IMR-90 (cell line): ENCODE measurements around the gene ZNF469. TPM values are rescaled to one million over a fixed set of nuclear protein-coding genes. Genes with fewer than 3 reads are reported as not detected.

Experiments
- ATAC-seq: fragments of 200-7000 bp; cut with Tn5 transposase; 2 replicates; pipeline ENCODE4 v1.9.1; 2020; ENCODE audit warnings: low read depth, mild to moderate bottlenecking, moderate library complexity
- BruUV-seq: library from RNA; stranded (reverse); fragments of 400-500 nt; replicated peaks from 2 replicates; lab custom pipeline; 2021; lab: Mats Ljungman, UMichigan
- CTCF ChIA-PET: fragments of 300-600 bp; formaldehyde crosslinking; extraction: SDS; loops from one replicate; lab custom pipeline; 2021; ENCODE audit warnings: antibody characterized with exemption; lab: Yijun Ruan, JAX
- POLR2A ChIA-PET: fragments of 300-600 bp; sonication (Branson Sonifier 250); formaldehyde crosslinking; loops from one replicate; lab custom pipeline; 2022; ENCODE audit warnings: antibody characterized with exemption; ENCODE audit not compliant: unreplicated experiment; lab: Charles Lee
- DNase-seq: peaks from one replicate; pipeline ENCODE4 v3.0.0; 2013
- H2AFZ ChIP-seq: replicated peaks from 2 replicates; pipeline ENCODE3; 2013; ENCODE audit warnings: low read length, mild to moderate bottlenecking; ENCODE audit not compliant: poor library complexity
- H2AK5ac ChIP-seq: 2 replicates; pipeline ENCODE4 v1.6.1; 2013; ENCODE audit warnings: low read depth, low read length, inconsistent platforms
- H2AK9ac ChIP-seq: replicated peaks from 2 replicates; pipeline ENCODE3; 2013; ENCODE audit warnings: mild to moderate bottlenecking, low read depth, low read length, moderate library complexity; ENCODE audit not compliant: poor library complexity
- H2BK120ac ChIP-seq: 2 replicates; pipeline ENCODE4 v1.6.1; 2013; ENCODE audit warnings: low read depth, low read length, inconsistent platforms
- H2BK15ac ChIP-seq: 3 replicates; pipeline ENCODE4 v1.6.1; 2013; ENCODE audit warnings: low read depth, low read length, inconsistent platforms
- H2BK20ac ChIP-seq: 2 replicates; pipeline ENCODE4 v1.6.1; 2013; ENCODE audit warnings: low read depth, mild to moderate bottlenecking, inconsistent platforms, low read length, moderate library complexity
- H2BK5ac ChIP-seq: 2 replicates; pipeline ENCODE4 v1.6.1; 2013; ENCODE audit warnings: mild to moderate bottlenecking, low read depth, low read length, inconsistent platforms; ENCODE audit not compliant: poor library complexity, severe bottlenecking
- H3K14ac ChIP-seq: replicated peaks from 2 replicates; pipeline ENCODE4 v1.6.1; 2013; ENCODE audit warnings: low read depth, low read length, inconsistent platforms
- H3K18ac ChIP-seq: 2 replicates; pipeline ENCODE4 v1.6.1; 2013; ENCODE audit warnings: low read depth, low read length, control low read depth
- H3K23ac ChIP-seq: 2 replicates; pipeline ENCODE4 v1.6.1; 2013; ENCODE audit warnings: low read depth, low read length, inconsistent platforms
- H3K27ac ChIP-seq: 2 replicates; pipeline ENCODE4 v1.5.1; 2013; ENCODE audit warnings: mild to moderate bottlenecking, control low read depth, low read length; ENCODE audit not compliant: insufficient read depth
- H3K27me3 ChIP-seq: 2 replicates; pipeline ENCODE4 v1.6.1; 2013; ENCODE audit warnings: low read length; ENCODE audit not compliant: control insufficient read depth, insufficient read depth
- H3K36me3 ChIP-seq: 2 replicates; pipeline ENCODE4 v1.6.1; 2013; ENCODE audit warnings: low read length, mixed read lengths; ENCODE audit not compliant: control insufficient read depth, insufficient read depth
- H3K4ac ChIP-seq: 2 replicates; pipeline ENCODE4 v1.6.1; 2013; ENCODE audit warnings: low read depth, low read length, inconsistent platforms
- H3K4me1 ChIP-seq: 2 replicates; pipeline ENCODE4 v1.6.1; 2013; ENCODE audit warnings: low read length, mixed read lengths; ENCODE audit not compliant: control insufficient read depth, insufficient read depth
- H3K4me2 ChIP-seq: 2 replicates; pipeline ENCODE4 v1.6.1; 2013; ENCODE audit warnings: low read depth, mild to moderate bottlenecking, control low read depth, low read length, moderate library complexity
- H3K4me3 ChIP-seq: 2 replicates; pipeline ENCODE4 v1.5.1; 2013; ENCODE audit warnings: low read depth, mild to moderate bottlenecking, control low read depth, low read length, moderate library complexity; ENCODE audit not compliant: insufficient read depth
- H3K56ac ChIP-seq: 2 replicates; pipeline ENCODE4 v1.6.1; 2013; ENCODE audit warnings: low read length, inconsistent platforms; ENCODE audit not compliant: insufficient read depth; ENCODE audit errors: extremely low read depth
- H3K79me1 ChIP-seq, 2 experiments: 2 replicates each; pipeline ENCODE4 v1.6.1; 2013; ENCODE audit warnings: low read length in 2 of 2, inconsistent platforms in 1 of 2, low read depth in 1 of 2
- H3K9ac ChIP-seq: 2 replicates; pipeline ENCODE4 v1.6.1; 2013; ENCODE audit warnings: low read depth, low read length, control low read depth
- H3K9me1 ChIP-seq: 2 replicates; pipeline ENCODE4 v1.6.1; 2013; ENCODE audit warnings: low read length, inconsistent platforms; ENCODE audit not compliant: insufficient read depth
- H3K9me3 ChIP-seq: 2 replicates; pipeline ENCODE4 v1.6.1; 2013; ENCODE audit warnings: low read length; ENCODE audit not compliant: control insufficient read depth, insufficient read depth
- H4K20me1 ChIP-seq: 2 replicates; pipeline ENCODE4 v1.6.1; 2013; ENCODE audit warnings: low read length, inconsistent platforms; ENCODE audit not compliant: insufficient read depth
- H4K5ac ChIP-seq: 2 replicates; pipeline ENCODE4 v1.6.1; 2013; ENCODE audit warnings: mild to moderate bottlenecking, low read depth, low read length, control low read depth
- H4K8ac ChIP-seq, 2 experiments: 2 replicates each; pipeline ENCODE4 v1.6.1; 2013; ENCODE audit warnings: low read depth in 2 of 2, low read length in 2 of 2, control low read depth in 1 of 2, inconsistent platforms in 1 of 2
- H4K91ac ChIP-seq: 2 replicates; pipeline ENCODE4 v1.6.1; 2013; ENCODE audit warnings: low read depth, low read length, inconsistent platforms; ENCODE audit not compliant: insufficient read depth
- CEBPB ChIP-seq: IDR thresholded peaks from 2 replicates; pipeline ENCODE4 v1.6.1; 2012; ENCODE audit warnings: low read depth, low read length, improper control_type of control experiment
- CHD1 ChIP-seq: IDR thresholded peaks from 2 replicates; pipeline ENCODE4 v1.6.1; 2012; ENCODE audit warnings: low read depth, low read length, improper control_type of control experiment
- CTCF ChIP-seq: conservative IDR thresholded peaks from 2 replicates; pipeline ENCODE4 v1.5.1; 2012; ENCODE audit warnings: mild to moderate bottlenecking, low read depth, low read length, improper control_type of control experiment
- ELK1 ChIP-seq: fragments of 150-350 bp; IDR thresholded peaks from 2 replicates; pipeline ENCODE4 v1.6.1; 2016; ENCODE audit warnings: low read depth, mild to moderate bottlenecking, low read length, moderate library complexity, borderline replicate concordance
- MAFK ChIP-seq: IDR thresholded peaks from 2 replicates; pipeline ENCODE4 v1.6.1; 2012; ENCODE audit warnings: low read depth, low read length, improper control_type of control experiment
- MAZ ChIP-seq: IDR thresholded peaks from 2 replicates; pipeline ENCODE4 v1.6.1; 2012; ENCODE audit warnings: low read depth, mild to moderate bottlenecking, low read length, improper control_type of control experiment, moderate library complexity, borderline replicate concordance
- NFE2L2 ChIP-seq: fragments of 150-350 bp; IDR thresholded peaks from 2 replicates; pipeline ENCODE4 v1.6.1; 2016; ENCODE audit warnings: low read depth, mild to moderate bottlenecking, low read length
- POLR2A ChIP-seq: IDR thresholded peaks from 2 replicates; pipeline ENCODE4 v1.6.1; 2012; ENCODE audit warnings: mild to moderate bottlenecking, low read depth, low read length
- RAD21 ChIP-seq: IDR thresholded peaks from 2 replicates; pipeline ENCODE4 v1.6.1; 2012; ENCODE audit warnings: low read length, improper control_type of control experiment
- RCOR1 ChIP-seq: IDR thresholded peaks from 2 replicates; pipeline ENCODE4 v1.6.1; 2012; ENCODE audit warnings: mild to moderate bottlenecking, low read length, improper control_type of control experiment; ENCODE audit not compliant: insufficient replicate concordance
- RFX5 ChIP-seq: IDR thresholded peaks from 2 replicates; pipeline ENCODE4 v1.8.0; 2012; ENCODE audit warnings: low read depth, mild to moderate bottlenecking, low read length, moderate library complexity
- USF2 ChIP-seq: fragments of 150-350 bp; IDR thresholded peaks from 2 replicates; pipeline ENCODE4 v1.6.1; 2017; ENCODE audit warnings: mild to moderate bottlenecking, antibody characterized with exemption, low read length, low read depth
- WGBS, 2 experiments: methylation state at CpG; one replicate each; pipeline versions ENCODE4 v1.1.5 to v1.1.7; 2013; ENCODE audit warnings: missing lambda C conversion rate in 2 of 2; ENCODE audit not compliant: insufficient read length in 1 of 2; ENCODE audit errors: extremely low coverage in 2 of 2; 5-methylcytosine and 5-hydroxymethylcytosine counted together
- dilution Hi-C: fragments of 300-500 bp; cut with HindIII; formaldehyde crosslinking; loops from one replicate; pipeline ENCODE4 v1.14.3; 2018; ENCODE audit warnings: low sequenced_read_pairs; ENCODE audit not compliant: unreplicated experiment
- in situ Hi-C: fragments of 300-500 bp; cut with MboI; formaldehyde crosslinking; loops from 3 replicates; pipeline ENCODE4 v1.14.3; 2019; ENCODE audit warnings: low sequenced_read_pairs, inconsistent platforms, mixed read lengths
- intact Hi-C: fragments of 100-400 bp; cut with micrococcal nuclease; formaldehyde crosslinking; loops from 2 replicates; pipeline ENCODE4 v1.10.0; 2022
- polyA plus RNA-seq, 3 experiments: library from polyadenylated mRNA; depleted of rRNA; stranded (reverse); fragments of >200 nt; gene quantifications; 2 replicates each; pipeline ENCODE4 v1.2.3, GENCODE V29; 2012; ENCODE audit warnings: low replicate concordance in 1 of 3
- total RNA-seq: library from RNA; depleted of rRNA; stranded (reverse); fragments of >200 nt; gene quantifications from 2 replicates; pipeline ENCODE4 v1.2.3, GENCODE V29; 2012

Gene ZNF469
- total and polyA plus RNA-seq, 2 of the 4 experiments (the other 2 are of a cell fraction): 1.1 to 13.3 TPM

- BruUV-seq: no TSS peak
- H3K56ac ChIP-seq: no peak overlapping the region
- ChIA-PET POLR2A (no interaction called here), CTCF (no interaction called here)
- H2AK9ac ChIP-seq: no peak overlapping the region
- no peaks in the 10 kb centered on the region for H3K9me1 ChIP-seq
- H3K9me3 ChIP-seq: peaks cover 13% of the 10 kb centered on the region
- no peak overlapping the region for H4K5ac ChIP-seq
- H4K91ac ChIP-seq: no peak overlapping the region
- no peak overlapping the region for H3K23ac ChIP-seq
- H2BK5ac ChIP-seq: no peak overlapping the region
- no peaks in the 10 kb centered on the region for H3K4me1 ChIP-seq
- dilution Hi-C loops: no loop called here
- H3K27me3 ChIP-seq: no peaks in the 10 kb centered on the region
- no peak overlapping the region for H2BK20ac ChIP-seq
- H3K4me2 ChIP-seq: no peak overlapping the region
- no peak overlapping the region for H4K8ac ChIP-seq
- WGBS, 2 experiments: no CpG with 5 or more reads among the region's 8 CpGs
- DNase-seq (no peak), ATAC-seq (no peak)
- H3K9ac ChIP-seq: no peak overlapping the region
- H3K27ac ChIP-seq: no peak overlapping the region
- no peak overlapping the region for H2BK120ac ChIP-seq
- no peak overlapping the region for H2BK15ac ChIP-seq
- in situ Hi-C loops: no loop called here
- no peak overlapping the region for H2AK5ac ChIP-seq
- H3K4me3 ChIP-seq: no peak overlapping the region
- no peaks in the 10 kb centered on the region for H3K79me1 ChIP-seq
- intact Hi-C loops: no loop called here
- H3K36me3 ChIP-seq: no peaks in the 10 kb centered on the region
- H3K18ac ChIP-seq: no peak overlapping the region
- no peaks in the 10 kb centered on the region for H4K20me1 ChIP-seq
- H3K14ac ChIP-seq: no peak overlapping the region
- H2AFZ ChIP-seq: no peak overlapping the region
- TF ChIP-seq CEBPB (no peak), USF2 (no peak), RFX5 (no peak), POLR2A (no peak), CTCF (no peak), MAZ (no peak), ELK1 (no peak), NFE2L2 (no peak), MAFK (no peak), CHD1 (no peak), RAD21 (no peak), RCOR1 (no peak)
- no peak overlapping the region for H3K4ac ChIP-seq
Measured at GRCh38 chr16:88343271-88343791, 39.4 kb upstream of the ZNF469 start.
